ENCODE results near the gene CRACR2A.

- TF ChIP-seq FOXA1 (IDR thresholded peaks at IDR 0.05; ENCODE audit: borderline replicate concordance): no peak
- TF ChIP-seq TCF7 (IDR thresholded peaks at IDR 0.05; ENCODE audit: borderline replicate concordance): no peak
- no peak for TF ChIP-seq KAT2B (IDR thresholded peaks at IDR 0.05; ENCODE audit: low read depth, low read length)
- TF ChIP-seq TOE1 (IDR thresholded peaks at IDR 0.05; ENCODE audit: borderline replicate concordance): no peak
- TF ChIP-seq TOE1 (CRISPR knock-in tag; IDR thresholded peaks at IDR 0.05; ENCODE audit: borderline replicate concordance, low read depth): no peak
- no peak for TF ChIP-seq ZBTB1 (CRISPR knock-in tag; IDR thresholded peaks at IDR 0.05; ENCODE audit: borderline replicate concordance, low read depth)
- TF ChIP-seq EP300 (IDR thresholded peaks at IDR 0.05; ENCODE audit: low read length): no peak
- no peak for TF ChIP-seq ZNF609 (CRISPR knock-in tag; IDR thresholded peaks at IDR 0.05; ENCODE audit: borderline replicate concordance)
- no peak for TF ChIP-seq ZNF717 (CRISPR knock-in tag; IDR thresholded peaks at IDR 0.05)
- TF ChIP-seq CTCF (IDR thresholded peaks at IDR 0.05 in 2 of 3, conservative IDR thresholded peaks at IDR 0.05 in 1 of 3; ENCODE audit: insufficient read depth in 2 of 3, low read depth in 1 of 3, low read length in 3 of 3): no peak
Observed at GRCh38 chr12:3641428-3642018, 111.4 kb downstream of the CRACR2A start.

Measured in K562 (cell line).